Endodermal cell (in vitro differentiated cells): ENCODE measurements around the gene TCFL5. TPM values are rescaled to one million over a fixed set of nuclear protein-coding genes. Genes with fewer than 3 reads are reported as not detected.

Source experiments
- DNase-seq: peaks from one replicate; pipeline ENCODE4 v3.0.0-alpha.2; 2017
- H3K27ac ChIP-seq: 2 replicates; pipeline ENCODE4 v1.5.1; 2013; ENCODE audit warnings: mild to moderate bottlenecking, low read depth, low read length, moderate library complexity
- H3K27me3 ChIP-seq: 2 replicates; pipeline ENCODE4 v1.6.1; 2013; ENCODE audit warnings: mild to moderate bottlenecking, low read length, moderate library complexity; ENCODE audit not compliant: insufficient read depth, control insufficient read depth, poor library complexity, severe bottlenecking
- H3K36me3 ChIP-seq: 2 replicates; pipeline ENCODE4 v1.7.0; 2013; ENCODE audit warnings: mild to moderate bottlenecking, low read length, moderate library complexity; ENCODE audit not compliant: control insufficient read depth, insufficient read depth
- H3K4me1 ChIP-seq: one replicate; pipeline ENCODE4 v1.7.0; 2013; ENCODE audit warnings: low read length; ENCODE audit not compliant: control insufficient read depth, insufficient read depth
- H3K4me3 ChIP-seq: 2 replicates; pipeline ENCODE4 v1.5.1; 2013; ENCODE audit warnings: mild to moderate bottlenecking, low read length, moderate library complexity
- H3K9ac ChIP-seq: 2 replicates; pipeline ENCODE4 v1.6.1; 2013; ENCODE audit warnings: mild to moderate bottlenecking, low read length, moderate library complexity; ENCODE audit not compliant: poor library complexity, severe bottlenecking; ENCODE audit errors: extremely low read depth
- H3K9me3 ChIP-seq: 2 replicates; pipeline ENCODE4 v1.6.1; 2013; ENCODE audit warnings: mild to moderate bottlenecking, low read length, moderate library complexity; ENCODE audit not compliant: control insufficient read depth
- H3K27ac Mint-ChIP-seq: 2 replicates; pipeline ENCODE4 v1.8.0; 2020; ENCODE audit warnings: mixed read lengths
- H3K27me3 Mint-ChIP-seq: 2 replicates; pipeline ENCODE4 v1.8.0; 2021; ENCODE audit warnings: mild to moderate bottlenecking, mixed read lengths; ENCODE audit not compliant: insufficient read depth
- H3K36me3 Mint-ChIP-seq: 2 replicates; pipeline ENCODE4 v1.8.0; 2020; ENCODE audit warnings: low read depth, mixed read lengths
- H3K4me1 Mint-ChIP-seq: 2 replicates; pipeline ENCODE4 v1.8.0; 2020; ENCODE audit warnings: mixed read lengths
- H3K4me3 Mint-ChIP-seq: 2 replicates; pipeline ENCODE4 v1.8.0; 2020; ENCODE audit warnings: mild to moderate bottlenecking, moderate library complexity, mixed read lengths
- H3K9me3 Mint-ChIP-seq: 2 replicates; pipeline ENCODE4 v1.8.0; 2020; ENCODE audit warnings: mild to moderate bottlenecking, mixed read lengths
- WGBS, 2 experiments: methylation state at CpG; one replicate each; pipeline versions ENCODE4 v1.1.5 to v1.1.7; 2013; ENCODE audit warnings: missing lambda C conversion rate in 2 of 2, mixed read lengths in 1 of 2; ENCODE audit not compliant: insufficient coverage in 1 of 2, insufficient read length in 1 of 2; 5-methylcytosine and 5-hydroxymethylcytosine counted together
- total RNA-seq, 2 donors: library from RNA; stranded (reverse); fragmentation: NEBNext Ultra II Directional in 1 of 2; extraction: Animal tissue kit (Norgen Biotek cat#: 25700) in 1 of 2; gene quantifications; 2 replicates in 1 of 2; 3 replicates in 1 of 2; pipeline ENCODE4 v1.2.1, GENCODE V29; 2021
- TF ChIP-seq, protein P1 (sequence below): fragments of 200-600 bp; sonication (generic); conservative IDR thresholded peaks from 2 replicates; pipeline ENCODE4 v1.5.0; 2021; ENCODE audit warnings: antibody characterized with exemption, mild to moderate bottlenecking

Gene TCFL5
- total RNA-seq, 2 donors from 2014 or later = 15.8 to 17.4 TPM

DNA sequence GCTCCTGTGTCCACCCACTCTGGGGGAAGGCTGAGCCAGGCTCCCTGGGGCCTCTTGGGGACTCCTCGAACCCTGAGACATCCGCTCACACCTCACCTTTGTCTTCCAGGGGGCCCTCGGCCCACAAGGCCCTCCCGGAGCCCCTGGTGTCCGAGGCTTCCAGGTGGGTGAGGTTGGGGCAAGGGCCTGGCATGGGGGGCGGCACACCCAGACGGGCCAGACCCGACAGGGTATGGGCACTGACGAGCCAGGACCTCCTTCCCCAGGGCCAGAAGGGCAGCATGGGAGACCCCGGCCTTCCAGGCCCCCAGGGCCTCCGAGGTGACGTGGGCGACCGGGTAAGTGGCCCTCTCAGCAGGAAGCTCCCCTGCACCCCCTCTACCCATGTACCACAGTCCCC is 31.4 kb downstream of the TCFL5 start:
- no peak overlapping the region for H3K9ac ChIP-seq
- H3K36me3 ChIP-seq = peaks cover 45% of the 10 kb centered on the region
- TF ChIP-seq, protein P1, sequence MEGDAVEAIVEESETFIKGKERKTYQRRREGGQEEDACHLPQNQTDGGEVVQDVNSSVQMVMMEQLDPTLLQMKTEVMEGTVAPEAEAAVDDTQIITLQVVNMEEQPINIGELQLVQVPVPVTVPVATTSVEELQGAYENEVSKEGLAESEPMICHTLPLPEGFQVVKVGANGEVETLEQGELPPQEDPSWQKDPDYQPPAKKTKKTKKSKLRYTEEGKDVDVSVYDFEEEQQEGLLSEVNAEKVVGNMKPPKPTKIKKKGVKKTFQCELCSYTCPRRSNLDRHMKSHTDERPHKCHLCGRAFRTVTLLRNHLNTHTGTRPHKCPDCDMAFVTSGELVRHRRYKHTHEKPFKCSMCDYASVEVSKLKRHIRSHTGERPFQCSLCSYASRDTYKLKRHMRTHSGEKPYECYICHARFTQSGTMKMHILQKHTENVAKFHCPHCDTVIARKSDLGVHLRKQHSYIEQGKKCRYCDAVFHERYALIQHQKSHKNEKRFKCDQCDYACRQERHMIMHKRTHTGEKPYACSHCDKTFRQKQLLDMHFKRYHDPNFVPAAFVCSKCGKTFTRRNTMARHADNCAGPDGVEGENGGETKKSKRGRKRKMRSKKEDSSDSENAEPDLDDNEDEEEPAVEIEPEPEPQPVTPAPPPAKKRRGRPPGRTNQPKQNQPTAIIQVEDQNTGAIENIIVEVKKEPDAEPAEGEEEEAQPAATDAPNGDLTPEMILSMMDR = no peak
- Mint-ChIP-seq H3K27ac (no peak overlapping the region), H3K36me3 (peaks cover 10% of the 10 kb centered on the region), H3K4me1 (peaks cover 12% of the 10 kb centered on the region), H3K27me3 (no peaks in the 10 kb centered on the region), H3K9me3 (no peaks in the 10 kb centered on the region), H3K4me3 (no peak overlapping the region)
- 96% methylated on average over 14 of the region's 14 CpGs; no CpG with 5 or more reads in 1 of the 2 experiments for WGBS, 2 experiments
- no peak overlapping the region for H3K4me3 ChIP-seq
- DNase-seq = no peak
- no peaks in the 10 kb centered on the region for H3K27me3 ChIP-seq
- H3K9me3 ChIP-seq = no peaks in the 10 kb centered on the region
- no peak overlapping the region for H3K27ac ChIP-seq
- no peaks in the 10 kb centered on the region for H3K4me1 ChIP-seq

DNA sequence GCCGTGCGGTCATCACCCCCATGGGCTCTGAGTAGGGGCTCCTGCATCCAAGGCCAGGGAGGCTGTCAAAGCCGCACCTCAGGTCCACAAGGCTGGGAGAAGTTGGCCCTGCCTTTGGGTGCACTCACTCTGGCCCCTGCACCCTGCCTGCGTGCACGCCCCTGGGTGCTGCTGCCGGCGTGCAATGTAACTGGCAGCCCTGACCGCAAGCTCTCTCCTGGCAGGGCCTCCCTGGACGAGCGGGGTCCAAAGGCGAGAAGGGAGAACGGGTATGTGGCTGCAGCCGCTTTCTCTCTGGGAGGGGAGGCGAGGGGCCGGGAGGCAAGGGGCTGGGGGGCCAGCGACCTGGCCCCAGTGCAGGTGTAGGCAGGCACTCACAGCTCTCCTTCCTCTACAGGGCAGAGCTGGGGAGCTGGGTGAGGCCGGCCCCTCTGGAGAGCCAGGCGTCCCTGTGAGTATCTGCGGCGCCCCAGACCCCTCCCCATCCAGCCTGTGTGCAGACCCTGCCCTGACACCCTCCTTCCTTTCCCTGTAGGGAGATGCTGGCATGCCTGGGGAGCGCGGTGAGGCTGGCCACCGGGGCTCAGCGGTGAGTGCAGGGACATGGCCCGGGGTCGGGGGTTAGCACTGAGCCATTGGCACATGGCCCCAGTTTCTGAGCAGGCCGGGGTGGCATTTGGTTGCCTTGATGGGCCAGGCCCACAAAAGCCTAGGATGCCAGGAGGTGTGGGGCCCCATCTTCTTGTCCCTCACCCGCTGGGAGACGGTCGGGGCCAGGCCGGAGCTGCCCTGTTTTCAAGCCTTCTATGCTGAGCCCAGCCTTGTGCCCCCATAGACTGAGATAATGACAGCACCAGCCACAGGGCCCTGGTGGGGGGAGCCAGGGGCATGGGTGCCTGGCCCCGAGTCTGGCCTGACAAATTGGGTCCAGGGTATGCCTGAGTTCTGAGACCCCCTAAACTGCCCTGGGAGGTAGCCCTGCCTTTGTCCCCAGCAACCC is 32.1 kb downstream of the TCFL5 start:
- Mint-ChIP-seq H3K9me3 (no peaks in the 10 kb centered on the region), H3K4me3 (no peak overlapping the region), H3K36me3 (peaks cover 10% of the 10 kb centered on the region), H3K27me3 (no peaks in the 10 kb centered on the region), H3K4me1 (peaks cover 12% of the 10 kb centered on the region), H3K27ac (no peak overlapping the region)
- TF ChIP-seq, protein P1 = no peak
- Histone ChIP-seq H3K27me3 (no peaks in the 10 kb centered on the region), H3K4me1 (peaks cover 2% of the 10 kb centered on the region), H3K9ac (no peak overlapping the region), H3K27ac (no peak overlapping the region), H3K4me3 (no peak overlapping the region), H3K36me3 (peaks cover 44% of the 10 kb centered on the region), H3K9me3 (no peaks in the 10 kb centered on the region)
- 93 to 96% methylated on average over 25 to 32 of the region's 32 CpGs for WGBS, 2 experiments
- DNase-seq = peak; percentile 38

- H3K4me3 Mint-ChIP-seq = no peak overlapping the region
- no peaks in the 10 kb centered on the region for H3K9me3 ChIP-seq
- no peaks in the 10 kb centered on the region for H3K27me3 Mint-ChIP-seq
- H3K27ac Mint-ChIP-seq = no peak overlapping the region
- DNase-seq = peak; percentile 33
- no peak overlapping the region for H3K27ac ChIP-seq
- 93 to 98% methylated on average over 11 to 29 of the region's 29 CpGs for WGBS, 2 experiments
- no peak overlapping the region for H3K9ac ChIP-seq
- H3K9me3 Mint-ChIP-seq = no peaks in the 10 kb centered on the region
- H3K36me3 Mint-ChIP-seq = peaks cover 10% of the 10 kb centered on the region
- peaks cover 44% of the 10 kb centered on the region for H3K36me3 ChIP-seq
- TF ChIP-seq, protein P1 = no peak
- H3K4me1 ChIP-seq = peaks cover 10% of the 10 kb centered on the region
- peaks cover 12% of the 10 kb centered on the region for H3K4me1 Mint-ChIP-seq
- no peak overlapping the region for H3K4me3 ChIP-seq
- H3K27me3 ChIP-seq = no peaks in the 10 kb centered on the region
Measured at GRCh38 chr20:62828511-62829230, 33.0 kb downstream of the TCFL5 start.
